Medulla oblongata (tissue), 1 donor: ENCODE data around the gene TCF4.

Experiments
- DNase-seq: peaks from one replicate; pipeline ENCODE4 v3.0.0-alpha.2; 2015; ENCODE audit errors: extremely low spot score

TCF4 gene

GRCh38 chr18:55179835-55180234, 408.2 kb downstream of the TCF4 start:
- DNase-seq, result no peak

- DNase-seq, result no peak
Observed at GRCh38 chr18:55179425-55179824, 408.6 kb downstream of the TCF4 start.

- DNase-seq, result no peak
Observed at GRCh38 chr18:55173291-55173690, 414.7 kb downstream of the TCF4 start.
